ENCODE results near the gene MUC3A. TPM values are rescaled to one million over a fixed set of nuclear protein-coding genes. Genes with fewer than 3 reads are reported as not detected.

Gene MUC3A
- total RNA-seq, 4 donors from 2014 or later = under 0.01 to 0.23 TPM; not detected in 2

- H3K27ac ChIP-seq (replicated peaks in 1 of 4) = no peak overlapping the region
- DNase-seq (ENCODE audit: extremely low spot score) = no peak
- TF ChIP-seq, protein P1, sequence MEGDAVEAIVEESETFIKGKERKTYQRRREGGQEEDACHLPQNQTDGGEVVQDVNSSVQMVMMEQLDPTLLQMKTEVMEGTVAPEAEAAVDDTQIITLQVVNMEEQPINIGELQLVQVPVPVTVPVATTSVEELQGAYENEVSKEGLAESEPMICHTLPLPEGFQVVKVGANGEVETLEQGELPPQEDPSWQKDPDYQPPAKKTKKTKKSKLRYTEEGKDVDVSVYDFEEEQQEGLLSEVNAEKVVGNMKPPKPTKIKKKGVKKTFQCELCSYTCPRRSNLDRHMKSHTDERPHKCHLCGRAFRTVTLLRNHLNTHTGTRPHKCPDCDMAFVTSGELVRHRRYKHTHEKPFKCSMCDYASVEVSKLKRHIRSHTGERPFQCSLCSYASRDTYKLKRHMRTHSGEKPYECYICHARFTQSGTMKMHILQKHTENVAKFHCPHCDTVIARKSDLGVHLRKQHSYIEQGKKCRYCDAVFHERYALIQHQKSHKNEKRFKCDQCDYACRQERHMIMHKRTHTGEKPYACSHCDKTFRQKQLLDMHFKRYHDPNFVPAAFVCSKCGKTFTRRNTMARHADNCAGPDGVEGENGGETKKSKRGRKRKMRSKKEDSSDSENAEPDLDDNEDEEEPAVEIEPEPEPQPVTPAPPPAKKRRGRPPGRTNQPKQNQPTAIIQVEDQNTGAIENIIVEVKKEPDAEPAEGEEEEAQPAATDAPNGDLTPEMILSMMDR (IDR thresholded peaks at IDR 0.05) = no peak
- TF ChIP-seq EP300 (IDR thresholded peaks at IDR 0.05) (no peak), POLR2AphosphoS5 (IDR thresholded peaks at IDR 0.05) (no peak), POLR2A (IDR thresholded peaks at IDR 0.05; ENCODE audit: low read depth) (no peak)
- peaks cover 9 to 89% (median 43%) of the 10 kb centered on the region in 4 donors for H3K27me3 ChIP-seq
- H3K9me3 ChIP-seq = no peaks in the 10 kb centered on the region
- H3K4me3 ChIP-seq = no peak overlapping the region
- WGBS = 8% methylated on average over 5 of the region's 6 CpGs
- no peaks in the 10 kb centered on the region for H3K36me3 ChIP-seq
- H3K4me1 ChIP-seq = peaks cover 12 to 18% (median 17%) of the 10 kb centered on the region in 4 donors
- intact Hi-C loops (cut with DNase I) = loop anchor here (5.0 kb wide), 1 partner anchor 89 kb away; no protein-coding TSS in a partner anchor
These were observed 18.7 kb downstream of the MUC3A start for GRCh38 chr7:100968031-100968430.

GRCh38 chr7:100968650-100969049 lies 19.3 kb downstream of the MUC3A start:
- no peak for DNase-seq (ENCODE audit: extremely low spot score)
- intact Hi-C loops (cut with DNase I) = loop anchor here (5.0 kb wide), 1 partner anchor 89 kb away; no protein-coding TSS in a partner anchor
- peaks cover 9 to 87% (median 42%) of the 10 kb centered on the region in 4 donors for H3K27me3 ChIP-seq
- no peak overlapping the region for H3K4me3 ChIP-seq
- peaks cover 12 to 18% (median 17%) of the 10 kb centered on the region in 4 donors for H3K4me1 ChIP-seq
- no peaks in the 10 kb centered on the region for H3K36me3 ChIP-seq
- no peak overlapping the region for H3K27ac ChIP-seq (replicated peaks in 1 of 4)
- no peak for TF ChIP-seq EP300 (IDR thresholded peaks at IDR 0.05)
- TF ChIP-seq, protein P1 (IDR thresholded peaks at IDR 0.05) = no peak
- TF ChIP-seq POLR2A (IDR thresholded peaks at IDR 0.05; ENCODE audit: low read depth) = no peak
- no peak for TF ChIP-seq POLR2AphosphoS5 (IDR thresholded peaks at IDR 0.05)
- H3K9me3 ChIP-seq = peaks cover 0 to 2% (median 0%) of the 10 kb centered on the region in 4 donors
- 38% methylated on average over 3 of the region's 3 CpGs for WGBS

DNA sequence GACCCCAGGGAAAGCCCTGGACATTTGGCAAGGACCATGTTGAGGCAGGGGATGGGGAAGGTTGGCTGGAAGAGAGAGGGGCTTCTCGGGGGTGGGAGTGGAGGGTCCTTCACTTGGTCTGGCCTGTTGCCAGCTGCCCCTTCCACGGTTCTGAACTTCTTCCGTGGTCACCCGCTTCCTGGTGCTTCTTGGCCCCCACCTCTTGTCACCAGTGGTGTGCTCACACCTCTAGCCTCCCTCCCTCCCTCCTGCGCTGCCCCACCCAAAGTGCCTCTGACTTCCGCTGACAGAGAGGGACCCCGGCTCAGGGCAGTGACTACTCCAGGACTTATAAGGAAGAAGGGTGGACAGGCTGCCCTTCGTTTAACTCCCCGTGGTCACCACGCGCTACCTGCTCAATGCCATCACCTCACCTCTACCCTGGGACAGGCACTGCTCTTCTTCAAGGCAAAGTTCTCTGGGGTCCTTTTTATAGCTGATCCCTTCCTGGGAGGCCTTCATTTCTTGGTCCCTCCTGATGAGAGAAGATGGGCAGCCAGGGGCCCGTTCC lies 19.8 kb downstream of the MUC3A start, which contains the start of gene MUC12:
Gene MUC12, plus strand, starts transcription at position 500 of the 550 bp plus-strand sequence. CDS start 58 bp downstream, outside the sequence.
- Histone ChIP-seq H3K27me3 (peaks cover 9 to 82% (median 37%) of the 10 kb centered on the region in 4 donors), H3K4me3 (no peak within 1 kb of the TSS), H3K4me1 (peaks cover 12 to 18% (median 17%) of the 10 kb centered on the region in 4 donors), H3K27ac (replicated peaks in 1 of 4) (no peak within 1 kb of the TSS), H3K9me3 (peaks cover 0 to 7% (median 0%) of the 10 kb centered on the region in 4 donors), H3K36me3 (no peaks in the 10 kb centered on the region)
- 50% methylated on average over 12 of the region's 12 CpGs for WGBS
- intact Hi-C loops (cut with DNase I) = loop anchor here (5.0 kb wide), 1 partner anchor 88 kb away; no protein-coding TSS in a partner anchor
- TF ChIP-seq, protein P1 (IDR thresholded peaks at IDR 0.05) = no peak
- TF ChIP-seq EP300 (IDR thresholded peaks at IDR 0.05) (no peak), POLR2A (IDR thresholded peaks at IDR 0.05; ENCODE audit: low read depth) (no peak), POLR2AphosphoS5 (IDR thresholded peaks at IDR 0.05) (no peak)
- no peak for DNase-seq (ENCODE audit: extremely low spot score)

DNA sequence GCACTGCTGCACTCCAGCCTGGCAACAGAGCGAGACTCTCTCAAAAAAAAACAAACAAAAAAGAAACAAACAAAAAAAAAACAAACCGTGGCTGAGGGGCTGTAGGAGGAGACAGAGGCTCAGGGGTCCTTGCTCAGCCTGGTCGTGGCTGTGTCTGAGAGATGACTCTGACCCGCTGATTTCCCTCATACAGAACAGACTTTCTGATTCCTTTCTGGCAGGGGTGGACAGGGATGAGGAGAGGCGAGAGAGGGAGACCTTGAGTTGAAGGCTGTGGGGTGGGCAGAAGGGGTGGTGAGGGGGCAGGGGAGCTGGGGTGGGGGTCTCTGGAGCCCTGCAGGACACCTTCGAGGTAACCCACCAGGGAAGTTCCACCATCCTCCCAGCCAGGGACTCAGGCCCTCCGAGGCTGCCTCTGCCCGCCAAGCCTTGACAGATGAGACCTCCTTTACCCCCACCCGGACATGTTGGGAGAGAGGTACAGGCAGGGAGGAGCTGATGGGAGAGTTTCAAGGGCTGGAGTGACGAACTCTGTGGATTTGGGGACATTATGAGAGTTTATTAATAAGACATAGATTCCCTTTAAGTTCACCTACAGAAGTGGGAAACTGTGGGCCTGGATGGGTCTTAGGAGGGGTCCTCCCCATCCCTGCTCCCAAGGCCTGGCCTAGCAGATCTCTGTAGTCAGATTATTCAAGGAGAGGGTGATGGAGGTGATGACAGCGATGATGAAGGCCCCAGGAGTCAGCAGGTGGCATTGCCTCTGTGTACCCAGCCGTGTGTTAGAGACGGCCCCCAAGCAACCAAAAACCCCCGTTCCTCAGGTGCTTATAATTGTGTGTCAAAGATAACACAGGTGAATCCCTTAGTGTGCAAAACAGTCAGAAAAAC lies 22.0 kb downstream of the MUC3A start:
- Histone ChIP-seq H3K36me3 (no peaks in the 10 kb centered on the region), H3K4me3 (no peak overlapping the region), H3K27me3 (peaks cover 7 to 70% (median 15%) of the 10 kb centered on the region in 4 donors), H3K4me1 (peaks cover 4 to 7% (median 5%) of the 10 kb centered on the region in 4 donors), H3K27ac (replicated peaks in 1 of 4) (no peak overlapping the region), H3K9me3 (peaks cover 0 to 9% (median 0%) of the 10 kb centered on the region in 4 donors)
- TF ChIP-seq POLR2A (IDR thresholded peaks at IDR 0.05; ENCODE audit: low read depth) = no peak
- intact Hi-C loops (cut with DNase I) = no loop called here
- WGBS = 46% methylated on average over 14 of the region's 14 CpGs
- no peak for DNase-seq (ENCODE audit: extremely low spot score)

- Histone ChIP-seq H3K27me3 (peaks cover 1 to 64% (median 9%) of the 10 kb centered on the region in 4 donors), H3K36me3 (no peaks in the 10 kb centered on the region), H3K4me1 (peaks cover 0 to 1% (median 0%) of the 10 kb centered on the region in 4 donors), H3K27ac (replicated peaks in 1 of 4) (no peak overlapping the region), H3K4me3 (no peak overlapping the region), H3K9me3 (peaks cover 0 to 9% (median 0%) of the 10 kb centered on the region in 4 donors)
- intact Hi-C loops (cut with DNase I) = no loop called here
- no peak for DNase-seq (ENCODE audit: extremely low spot score)
- no peak for TF ChIP-seq POLR2AphosphoS5 (IDR thresholded peaks at IDR 0.05)
- TF ChIP-seq POLR2A (IDR thresholded peaks at IDR 0.05; ENCODE audit: low read depth) = no peak
- no peak for TF ChIP-seq EP300 (IDR thresholded peaks at IDR 0.05)
- TF ChIP-seq, protein P1 (IDR thresholded peaks at IDR 0.05) = no peak
- WGBS = 53% methylated on average over 7 of the region's 7 CpGs
These were observed 22.6 kb downstream of the MUC3A start for GRCh38 chr7:100972002-100972347.

Data from esophagus muscularis mucosa (tissue), 4 donors.